Right ventricle myocardium superior (tissue), 1 donor: Measurements from ENCODE around the gene PPBP. TPM values are rescaled to one million over a fixed set of nuclear protein-coding genes. Genes with fewer than 3 reads are reported as not detected.

ENCODE experiments used
- ATAC-seq: fragments of 200-7000 bp; cut with Tn5 transposase; one replicate; pipeline ENCODE4 v1.9.1; 2020; ENCODE audit warnings: mild to moderate bottlenecking; ENCODE audit not compliant: poor library complexity
- DNase-seq: peaks from one replicate; pipeline ENCODE4 v3.0.0-alpha.2; 2020
- intact Hi-C: fragments of 100-400 bp; cut with DNase I; formaldehyde crosslinking; loops from one replicate; pipeline ENCODE4 v1.11.2; 2022
- long read RNA-seq: library from polyadenylated mRNA; unstranded; transcript quantifications from one replicate; pipeline ENCODE4 v2.0.0, GENCODE V29; 2021
- total RNA-seq: library from RNA; stranded (reverse); fragmentation: NEBNext Ultra II Directional; extraction: Animal tissue kit (Norgen Biotek cat#: 25700); gene quantifications from one replicate; pipeline ENCODE4 v1.2.1, GENCODE V29; 2021
- donor health status: DM: no; HTN: yes; CAD: no; lungs with severe emphysema.

The PPBP gene
- 0.32 TPM for total RNA-seq
- long read RNA-seq, partial matches to known transcripts = 0 of 1 reads
- long read RNA-seq, other reads (novel, unspliced or antisense) = 0 of 1 reads

GRCh38 chr4:73988061-73988460 lies at the start of gene PPBP:
Gene PPBP, minus strand, starts transcription at chr4:73988190. Its CDS starts 87 bp downstream, at chr4:73988103.
- intact Hi-C loops = no loop called here
- DNase-seq (no peak), ATAC-seq (no peak)

GRCh38 chr4:74037076-74037955 lies 49.3 kb upstream of the PPBP start:
- ATAC-seq (no peak), DNase-seq (no peak)
- intact Hi-C loops = no loop called here

GRCh38 chr4:74033739-74034138 lies 45.7 kb upstream of the PPBP start:
- intact Hi-C loops = no loop called here
- no peak for ATAC-seq
- DNase-seq = no peak

GRCh38 chr4:74032064-74032463 lies 44.1 kb upstream of the PPBP start:
- no peak for ATAC-seq
- DNase-seq = no peak
- intact Hi-C loops = no loop called here

GRCh38 chr4:74031576-74031975 lies 43.6 kb upstream of the PPBP start:
- intact Hi-C loops = no loop called here

GRCh38 chr4:74030285-74030684 lies 42.3 kb upstream of the PPBP start:
- no peak for DNase-seq
- no peak for ATAC-seq
- intact Hi-C loops = no loop called here

More at GRCh38 chr4:74031576-74031975, 43.6 kb upstream of the PPBP start:
- no peak for DNase-seq
- no peak for ATAC-seq

GRCh38 chr4:74028504-74028903 lies 40.5 kb upstream of the PPBP start:
- ATAC-seq (no peak), DNase-seq (no peak)
- intact Hi-C loops = no loop called here

GRCh38 chr4:74023709-74024108 lies 35.7 kb upstream of the PPBP start:
- no peak for DNase-seq
- no peak for ATAC-seq
- intact Hi-C loops = no loop called here

- DNase-seq = no peak
- ATAC-seq = no peak
Observed at GRCh38 chr4:74021601-74022000, 33.6 kb upstream of the PPBP start.

GRCh38 chr4:74018771-74019170 lies 30.8 kb upstream of the PPBP start:
- ATAC-seq (no peak), DNase-seq (no peak)
- intact Hi-C loops = no loop called here

More at GRCh38 chr4:74021601-74022000, 33.6 kb upstream of the PPBP start:
- intact Hi-C loops = no loop called here

GRCh38 chr4:74018116-74018515 lies 30.1 kb upstream of the PPBP start:
- no peak for DNase-seq
- intact Hi-C loops = no loop called here
- ATAC-seq = no peak

- no peak for ATAC-seq
Observed at GRCh38 chr4:74016068-74016467, 28.1 kb upstream of the PPBP start.

GRCh38 chr4:74015126-74015780 lies 27.3 kb upstream of the PPBP start:
- intact Hi-C loops = no loop called here

More at GRCh38 chr4:74016068-74016467, 28.1 kb upstream of the PPBP start:
- intact Hi-C loops = no loop called here
- DNase-seq = no peak

GRCh38 chr4:74014332-74014731 lies 26.3 kb upstream of the PPBP start:
- intact Hi-C loops = no loop called here
- no peak for DNase-seq
- no peak for ATAC-seq

More at GRCh38 chr4:74015126-74015780, 27.3 kb upstream of the PPBP start:
- ATAC-seq (no peak), DNase-seq (no peak)

GRCh38 chr4:74013264-74013663 lies 25.3 kb upstream of the PPBP start:
- intact Hi-C loops = no loop called here
- no peak for ATAC-seq
- DNase-seq = no peak

- no peak for ATAC-seq
- no peak for DNase-seq
- intact Hi-C loops = no loop called here
Observed at GRCh38 chr4:74012130-74012529, 24.1 kb upstream of the PPBP start.

GRCh38 chr4:74009307-74009706 lies 21.3 kb upstream of the PPBP start:
- DNase-seq (no peak), ATAC-seq (no peak)
- intact Hi-C loops = no loop called here

GRCh38 chr4:74006009-74006476 lies 18.1 kb upstream of the PPBP start:
- ATAC-seq (no peak), DNase-seq (no peak)

GRCh38 chr4:74005528-74005927 lies 17.5 kb upstream of the PPBP start:
- intact Hi-C loops = no loop called here
- DNase-seq (no peak), ATAC-seq (no peak)

More at GRCh38 chr4:74006009-74006476, 18.1 kb upstream of the PPBP start:
- intact Hi-C loops = no loop called here

GRCh38 chr4:74004668-74005067 lies 16.7 kb upstream of the PPBP start:
- DNase-seq (no peak), ATAC-seq (no peak)
- intact Hi-C loops = no loop called here
